GM04504 (cell line): ENCODE results near the gene MCEMP1.

Experiments used
- DNase-seq: peaks from one replicate; pipeline ENCODE4 v3.0.0-alpha.2; 2012; ENCODE audit warnings: low read depth

The MCEMP1 gene

DNA sequence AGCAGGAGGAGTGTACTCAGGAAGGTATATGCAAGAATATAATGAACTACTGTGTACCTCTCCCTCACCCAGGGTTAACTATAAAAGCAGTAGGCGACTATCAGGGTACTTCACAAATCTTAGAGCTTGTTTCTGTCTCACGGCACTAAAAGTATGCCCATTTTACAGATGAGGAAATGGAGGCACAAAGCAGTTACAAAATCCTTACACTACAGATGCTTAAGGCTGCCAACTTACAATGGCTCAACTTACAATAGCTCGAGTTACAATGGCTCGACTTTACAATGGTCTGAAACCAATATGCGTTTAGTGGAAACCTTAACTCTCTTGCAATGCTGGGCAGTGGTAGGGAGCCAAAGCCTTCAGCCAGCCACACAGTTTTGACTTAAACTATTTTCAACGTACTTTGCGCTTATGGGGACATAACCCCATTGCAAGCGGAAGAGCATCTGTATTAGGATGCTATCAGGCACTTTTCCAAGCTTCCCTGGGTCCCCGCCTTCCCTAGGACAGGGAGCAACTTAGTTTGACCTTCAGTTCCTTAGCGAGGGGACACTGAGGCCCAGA lies 20.9 kb downstream of the MCEMP1 start:
- no peak for DNase-seq

DNA sequence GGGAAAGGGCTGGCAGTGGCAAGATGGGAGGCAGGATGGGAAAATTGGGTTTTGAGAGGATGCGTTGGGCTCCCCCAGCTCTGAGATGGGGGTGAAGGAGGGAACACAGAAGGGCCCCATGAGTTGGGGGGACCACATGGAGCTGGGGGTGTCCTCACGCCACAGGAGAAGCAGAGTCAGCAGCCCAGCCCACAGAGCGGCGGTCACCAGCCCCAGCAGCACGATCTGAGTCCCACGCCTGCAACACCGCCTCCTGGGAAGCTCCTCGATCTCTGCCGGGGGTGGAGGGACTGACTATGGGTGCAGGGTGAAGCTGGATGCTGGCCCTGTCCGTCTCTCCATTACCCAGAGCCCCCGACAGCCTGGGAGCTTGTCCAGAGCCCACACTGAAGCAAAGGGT lies 21.7 kb downstream of the MCEMP1 start:
- no peak for DNase-seq

DNA sequence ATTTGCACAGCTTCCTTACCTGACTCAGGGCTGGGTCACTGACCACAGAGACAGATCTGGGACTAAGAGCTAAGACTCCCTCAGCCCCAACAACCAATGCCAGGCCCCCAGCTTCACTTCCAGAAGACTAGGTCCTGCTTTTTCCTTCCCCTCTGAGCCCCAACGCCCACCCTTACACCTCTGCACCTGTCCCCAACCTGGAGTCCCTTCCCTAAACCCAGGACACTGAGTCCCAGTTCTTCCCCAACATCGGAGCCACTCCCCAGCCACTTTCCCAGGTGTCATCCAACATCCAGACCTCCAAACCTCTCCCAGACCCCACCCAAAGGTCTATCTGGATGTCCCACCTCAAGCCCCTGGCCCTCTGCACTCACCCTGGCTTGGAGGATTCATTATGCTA lies 22.1 kb downstream of the MCEMP1 start:
- no peak for DNase-seq

DNA sequence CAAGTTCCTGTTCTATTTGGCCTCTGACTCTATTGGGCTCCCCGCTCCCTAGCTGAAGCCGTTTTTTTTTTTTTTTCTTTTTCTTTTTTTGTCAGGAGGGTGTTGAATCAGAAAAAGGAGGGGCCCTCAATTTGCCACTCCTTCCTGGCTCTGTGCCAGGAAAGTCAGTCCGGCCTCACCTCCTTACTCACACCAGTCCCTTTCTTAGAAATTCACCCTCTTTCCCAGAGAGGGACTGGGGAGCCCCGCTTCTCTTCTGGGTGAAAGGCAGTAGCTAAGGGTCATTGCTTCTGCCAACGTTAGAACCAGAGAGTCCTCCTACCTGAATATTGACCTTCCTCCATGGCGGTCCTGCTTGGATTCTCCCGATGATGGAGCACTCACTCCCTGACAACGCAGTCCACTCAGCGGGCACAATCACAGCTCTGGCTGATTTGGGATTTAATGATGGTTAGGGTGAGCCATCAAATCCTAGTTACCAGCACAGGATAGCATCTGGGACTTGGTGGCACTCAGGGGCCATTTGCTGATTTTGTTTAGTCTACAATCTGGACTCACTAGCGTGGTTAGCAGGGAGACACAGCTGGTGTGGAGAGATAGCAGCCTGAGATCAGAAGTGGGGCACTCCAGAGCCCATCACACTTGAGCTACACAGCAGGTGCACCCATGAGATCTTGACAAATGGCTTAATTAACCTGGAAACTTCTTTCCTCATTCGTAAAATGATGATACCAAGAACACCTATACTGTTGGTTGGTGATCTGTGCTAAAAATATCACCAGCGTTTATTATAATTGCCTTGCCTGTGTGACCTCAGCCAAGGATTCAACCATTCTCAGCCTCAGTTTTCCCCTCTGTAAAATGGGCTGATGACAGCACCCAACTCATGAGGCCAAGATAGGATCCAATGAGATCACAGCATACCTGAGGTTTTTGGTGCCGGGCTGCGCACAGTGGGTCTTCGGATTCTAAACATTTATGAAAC lies 22.8 kb downstream of the MCEMP1 start:
- DNase-seq: no peak

DNA sequence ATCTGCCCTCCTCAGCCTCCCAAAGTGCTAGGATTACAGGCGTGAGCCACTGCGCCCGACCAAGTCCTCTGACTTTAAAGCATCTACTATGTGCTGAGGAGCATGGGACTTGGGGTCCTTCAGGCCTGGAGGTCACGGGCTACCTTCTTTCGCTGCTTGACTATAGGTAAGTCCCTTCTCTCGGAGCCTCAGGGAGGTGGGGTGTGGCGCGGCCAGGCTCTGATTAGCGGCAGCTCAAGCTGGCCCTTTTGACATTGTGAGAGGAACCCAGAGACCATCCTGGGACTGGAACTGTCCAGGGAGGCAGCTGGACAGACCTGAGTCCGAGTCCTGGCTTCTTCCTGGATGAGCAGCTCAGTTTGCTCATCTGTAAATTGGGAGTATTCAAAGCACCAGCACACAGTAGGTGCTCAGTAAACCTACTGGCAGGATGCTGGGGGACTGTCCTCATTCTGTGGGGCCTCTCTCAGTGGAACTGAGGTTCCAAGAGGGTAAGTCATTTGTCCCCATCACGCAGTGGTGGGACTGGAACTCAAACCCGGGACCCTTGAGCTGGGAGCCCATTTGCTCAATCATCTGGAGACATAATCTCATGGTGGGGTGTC lies 24.3 kb downstream of the MCEMP1 start:
- DNase-seq: no peak

DNA sequence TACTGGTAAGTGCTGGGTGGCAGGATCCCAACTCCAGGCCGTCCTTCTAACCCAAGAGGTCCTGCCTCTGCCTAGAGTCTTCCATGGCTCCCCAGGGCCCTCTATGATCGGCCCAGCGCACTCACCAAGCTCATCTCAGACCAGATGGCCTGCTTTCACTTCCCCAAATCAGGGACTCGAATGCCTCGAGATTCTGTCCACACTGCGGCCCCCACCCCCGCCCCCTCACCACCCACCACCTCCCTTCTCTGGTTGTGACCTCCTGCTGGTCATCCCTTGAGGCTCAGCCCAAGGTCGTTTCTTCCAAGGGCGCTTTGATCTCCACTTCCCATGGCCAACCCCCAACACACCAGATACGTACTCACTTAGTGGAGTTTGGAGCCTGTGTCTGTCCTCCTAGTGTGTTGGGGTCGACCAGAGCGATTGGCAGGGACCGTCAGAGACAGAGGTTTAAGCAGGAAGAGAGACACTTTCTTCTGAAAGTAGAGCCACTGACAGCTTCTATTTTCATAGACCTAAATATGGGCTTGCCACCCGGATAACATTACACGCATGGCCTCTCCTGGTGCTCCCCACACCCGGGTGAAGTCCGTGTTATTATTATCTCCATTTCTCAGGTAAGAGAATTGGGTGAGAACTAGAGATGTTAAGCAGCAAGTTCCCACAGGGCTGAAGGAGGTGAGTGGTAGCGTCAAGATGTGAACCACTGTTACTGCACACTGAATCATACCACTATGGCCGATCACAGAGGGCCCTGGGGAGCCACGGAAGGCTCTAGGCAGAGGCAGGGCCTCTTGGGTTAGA lies 25.0 kb downstream of the MCEMP1 start, which contains the start of gene FCER2:
TSS of gene FCER2 (minus strand) at position 478 of the 804 bp plus-strand sequence. CDS start 2,371 bp downstream, outside the sequence.
- no peak for DNase-seq

DNA sequence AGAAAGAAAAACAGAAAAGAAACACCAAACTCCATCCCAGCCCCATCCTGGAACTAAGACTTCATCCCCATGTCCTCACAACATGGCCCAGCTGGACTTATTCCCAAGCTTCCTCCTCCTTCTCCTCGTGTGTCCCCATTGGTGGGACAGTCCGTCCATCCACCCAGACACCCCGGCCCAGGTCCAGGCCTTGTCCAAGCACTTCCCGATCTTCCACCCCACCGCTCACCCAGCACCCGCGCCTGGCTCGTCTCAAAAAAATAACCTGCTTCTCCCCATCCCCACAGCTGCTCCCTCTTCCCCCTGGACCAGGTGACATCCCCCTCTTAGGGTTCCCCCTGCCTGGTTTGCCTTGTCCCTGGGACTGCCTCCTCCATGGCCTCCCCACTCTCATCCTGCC lies 26.4 kb downstream of the MCEMP1 start:
- DNase-seq: no peak

DNA sequence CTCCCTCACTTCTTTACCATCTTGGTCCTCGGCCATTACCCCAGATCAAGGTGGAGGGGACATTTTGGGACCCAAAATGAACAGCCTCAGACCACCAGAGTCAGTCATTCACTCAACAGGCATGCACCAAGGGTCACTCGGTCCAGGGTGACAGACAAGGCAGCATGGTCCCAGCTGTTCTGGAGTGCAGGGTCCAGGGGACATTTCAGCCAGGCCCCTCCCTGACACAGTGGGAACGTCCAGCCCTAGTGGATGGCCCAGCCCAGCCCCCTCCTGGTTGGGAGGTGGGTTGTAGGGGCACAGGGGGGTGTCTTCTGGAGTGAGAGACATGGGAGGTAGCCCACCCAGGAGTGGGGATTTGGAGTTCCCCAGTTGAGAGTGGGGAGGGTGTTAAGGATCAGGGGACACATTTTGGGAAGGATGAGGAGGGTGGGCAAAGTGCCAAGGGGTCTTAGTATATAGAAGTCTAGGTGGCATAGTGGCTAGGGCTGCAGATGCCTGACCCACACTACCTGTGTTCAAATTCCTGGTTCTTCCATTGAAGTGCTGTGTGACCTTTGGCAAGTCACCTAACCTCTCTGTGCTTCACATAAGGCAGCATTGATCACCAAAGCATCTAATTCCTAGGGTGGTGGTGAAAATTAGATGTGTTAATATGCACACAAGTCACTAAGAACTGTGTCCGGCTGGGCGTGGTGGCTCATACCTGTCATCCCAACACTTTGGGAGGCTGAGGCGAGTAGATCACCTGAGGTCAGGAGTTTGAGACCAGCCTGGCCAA lies 27.6 kb downstream of the MCEMP1 start:
- no peak for DNase-seq

DNA sequence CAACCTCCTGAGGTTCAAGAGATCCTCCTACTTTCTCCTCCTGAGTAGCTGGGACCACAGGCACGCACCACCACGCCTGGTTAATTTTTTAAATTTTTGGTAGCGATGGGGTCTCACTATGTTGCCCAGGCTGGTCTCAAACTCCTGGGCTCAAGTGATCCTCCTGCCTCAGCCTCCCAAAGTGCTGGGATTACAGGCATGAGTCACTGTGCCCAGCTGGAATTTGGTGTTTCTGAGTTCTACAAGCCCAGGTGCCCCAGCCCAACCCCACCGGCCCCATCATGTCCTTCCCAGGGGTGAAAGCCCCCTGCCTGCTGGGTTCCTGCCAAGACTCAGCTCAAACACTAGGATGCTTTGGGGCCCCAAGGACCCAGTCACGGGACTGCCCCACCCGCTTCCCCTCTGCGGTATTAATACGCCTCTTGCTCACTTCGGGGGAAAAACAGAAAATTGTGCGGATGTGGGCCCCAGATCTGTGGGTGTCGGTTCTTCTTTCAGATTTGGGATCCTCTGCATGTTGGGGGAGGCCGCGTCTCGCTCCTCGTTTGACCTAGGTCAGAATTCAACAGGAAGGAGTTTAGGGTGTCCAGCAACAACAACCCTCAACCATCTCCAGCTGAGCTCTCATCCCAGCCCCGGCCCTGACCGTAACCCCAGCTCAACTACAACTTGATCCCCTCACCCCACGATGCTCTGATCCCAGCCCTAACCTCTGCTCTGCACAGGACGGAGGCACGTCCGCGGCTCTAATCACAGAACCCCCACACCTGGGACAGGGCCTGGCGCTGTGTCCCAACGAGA lies 28.7 kb downstream of the MCEMP1 start:
- DNase-seq: no peak

DNA sequence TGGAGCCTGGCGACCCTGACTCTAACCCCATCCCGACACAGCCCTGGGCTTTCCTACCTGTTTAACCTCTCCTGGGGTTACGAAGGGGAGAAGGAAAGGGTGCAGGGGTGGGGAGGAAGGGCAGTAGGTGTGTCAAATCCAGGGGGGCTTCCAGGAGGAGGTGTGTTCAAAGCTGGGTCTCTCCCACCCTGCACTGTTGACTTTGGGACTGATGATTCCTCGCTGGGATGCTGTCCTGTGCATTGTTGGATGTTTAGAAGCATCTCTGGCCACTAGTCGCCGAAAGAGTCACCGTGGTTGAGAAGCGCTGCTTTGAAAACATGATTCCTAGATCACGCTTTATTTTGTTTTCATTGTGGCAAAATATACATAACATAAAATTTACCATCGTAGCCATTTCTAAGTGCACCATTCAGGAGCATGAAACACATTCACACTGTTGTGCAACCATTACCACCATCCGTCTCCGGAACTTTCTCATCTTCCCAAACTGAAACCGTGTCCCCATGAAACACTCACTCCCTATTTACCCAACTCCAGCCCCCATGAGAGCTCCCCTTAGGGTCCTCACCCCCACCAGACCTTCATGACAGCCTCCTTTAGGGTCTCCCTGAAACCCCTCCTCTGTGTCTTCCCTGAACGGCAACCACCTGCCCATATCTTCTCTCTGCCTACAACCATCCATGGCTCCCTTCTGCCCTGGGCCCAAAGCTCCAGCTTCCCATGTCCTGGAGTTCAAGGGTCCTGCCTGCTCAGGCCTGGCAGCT lies 29.5 kb downstream of the MCEMP1 start:
- no peak for DNase-seq

DNA sequence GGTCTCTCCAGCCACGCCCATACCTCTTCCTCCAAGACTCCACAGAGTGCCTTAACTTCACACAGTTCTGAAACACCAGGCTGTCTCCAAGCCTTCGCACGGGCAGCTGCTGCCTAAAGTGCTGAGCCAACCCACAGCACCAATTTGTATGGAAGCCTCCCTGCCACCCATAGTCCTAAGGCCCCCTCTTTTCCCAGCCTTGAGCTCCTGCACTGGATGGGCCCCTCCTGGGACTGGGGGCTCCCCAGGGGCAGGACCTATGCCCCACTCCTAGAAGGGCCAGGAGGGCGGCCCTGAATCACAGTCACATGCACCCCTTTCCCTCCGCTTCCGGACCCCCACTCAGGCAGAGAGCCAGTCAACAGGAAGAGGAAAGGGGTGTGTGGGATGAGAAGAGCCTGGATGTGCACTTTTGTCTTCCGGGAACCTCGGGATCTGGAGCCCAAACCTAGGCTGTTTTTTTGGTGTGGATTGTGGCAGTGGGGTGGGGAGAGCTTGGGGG lies 30.1 kb downstream of the MCEMP1 start:
- no peak for DNase-seq

DNA sequence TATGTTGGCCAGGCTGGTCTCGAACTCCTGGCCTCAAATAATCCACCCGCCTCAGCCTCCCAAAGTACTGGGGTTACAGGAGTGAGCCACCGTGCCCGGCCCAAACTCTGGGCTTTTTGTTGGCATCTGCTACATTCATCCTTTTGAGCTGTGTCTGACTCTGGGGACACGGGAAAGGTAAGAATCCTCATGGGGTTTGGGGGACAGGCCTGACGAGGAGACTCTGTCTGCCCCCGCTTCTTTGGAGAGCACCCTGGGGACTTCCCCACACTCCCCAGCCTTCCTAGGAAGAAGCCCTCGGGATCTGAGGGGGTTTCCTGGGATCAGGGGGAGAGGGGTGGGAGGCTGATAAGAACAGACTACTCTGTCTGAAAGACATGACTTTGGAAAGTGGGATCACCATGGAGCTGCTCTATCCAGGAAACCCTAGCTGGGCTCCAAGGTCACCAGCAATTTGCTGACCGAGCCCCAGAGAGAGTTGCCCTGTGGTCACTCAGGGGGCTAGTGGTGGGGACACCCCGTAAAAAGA lies 33.1 kb downstream of the MCEMP1 start:
- no peak for DNase-seq

DNA sequence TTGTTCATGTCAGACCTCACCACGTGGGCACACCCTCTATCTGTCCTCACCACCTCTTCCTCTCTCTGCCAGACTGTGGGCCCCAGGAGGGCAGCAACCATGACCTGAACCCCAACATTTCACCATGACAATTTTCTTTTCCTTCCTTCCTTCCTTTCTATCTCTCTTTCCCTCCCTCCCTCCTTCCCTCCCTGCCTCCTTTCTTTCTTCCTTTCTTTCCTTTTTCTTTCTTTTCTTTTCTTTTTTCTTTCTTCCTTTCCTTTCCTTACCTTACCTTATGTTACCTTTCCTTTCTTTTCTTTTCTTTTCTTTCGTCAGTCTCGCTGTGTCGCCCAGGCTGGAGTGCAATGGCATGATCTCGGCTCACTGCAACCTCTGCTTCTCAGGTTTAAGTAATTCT lies 33.7 kb downstream of the MCEMP1 start:
- no peak for DNase-seq

DNA sequence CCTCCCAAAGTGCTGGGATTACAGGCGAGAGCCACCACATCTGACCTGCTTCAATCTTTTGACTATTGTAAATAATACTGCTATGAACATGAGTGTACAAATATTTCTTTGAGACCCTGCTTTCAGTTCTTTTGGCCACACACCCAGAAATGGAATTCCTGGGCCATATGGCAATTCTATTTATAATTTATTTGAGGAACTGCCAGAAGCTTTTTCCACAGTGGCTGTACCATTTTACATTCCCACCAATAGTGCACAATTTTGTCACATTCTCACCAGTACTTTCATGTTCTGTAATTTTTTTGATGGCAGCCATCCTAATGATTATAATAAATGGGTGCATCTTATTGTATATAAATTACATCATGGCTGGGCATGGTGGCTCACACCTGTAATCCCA lies 38.8 kb downstream of the MCEMP1 start:
- DNase-seq: no peak

DNA sequence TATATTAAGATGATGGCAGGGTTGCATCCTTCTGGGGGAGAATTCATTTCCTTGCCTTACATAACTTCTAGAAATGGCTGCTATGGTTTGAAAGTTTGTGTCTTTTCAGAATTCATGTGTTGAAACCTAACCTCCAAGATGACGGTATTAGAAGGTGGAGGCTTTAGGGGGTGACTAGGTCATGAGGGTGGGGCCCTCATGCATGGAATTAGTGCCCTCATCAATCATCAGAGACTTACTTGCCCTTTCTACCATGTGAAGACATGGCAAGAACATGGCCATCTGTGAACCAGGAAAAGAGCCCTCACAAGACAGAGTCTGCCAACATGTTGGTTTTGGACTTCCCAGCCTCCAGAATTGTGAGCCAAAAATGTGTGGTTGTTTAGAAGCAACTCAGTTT lies 39.9 kb downstream of the MCEMP1 start:
- no peak for DNase-seq

DNA sequence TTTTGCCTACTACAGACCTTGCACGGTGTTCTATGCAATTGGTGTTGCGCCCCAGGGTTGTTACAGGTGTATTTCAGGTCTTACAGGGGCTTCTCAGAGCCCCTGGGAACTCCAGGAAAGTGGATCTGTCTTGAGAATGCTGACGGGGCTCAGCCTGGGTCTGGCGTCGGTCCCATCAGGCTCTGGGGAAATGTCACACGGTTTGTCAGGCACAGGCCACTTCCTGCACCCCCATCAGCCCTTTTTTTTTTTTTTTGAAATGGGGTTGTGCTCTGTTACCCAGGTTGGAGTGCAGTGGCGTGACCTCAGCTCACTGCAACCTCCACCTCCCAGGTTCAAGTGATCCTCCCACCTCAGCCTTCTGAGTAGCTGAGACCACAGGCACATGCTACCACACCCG lies 41.8 kb downstream of the MCEMP1 start:
- no peak for DNase-seq

DNA sequence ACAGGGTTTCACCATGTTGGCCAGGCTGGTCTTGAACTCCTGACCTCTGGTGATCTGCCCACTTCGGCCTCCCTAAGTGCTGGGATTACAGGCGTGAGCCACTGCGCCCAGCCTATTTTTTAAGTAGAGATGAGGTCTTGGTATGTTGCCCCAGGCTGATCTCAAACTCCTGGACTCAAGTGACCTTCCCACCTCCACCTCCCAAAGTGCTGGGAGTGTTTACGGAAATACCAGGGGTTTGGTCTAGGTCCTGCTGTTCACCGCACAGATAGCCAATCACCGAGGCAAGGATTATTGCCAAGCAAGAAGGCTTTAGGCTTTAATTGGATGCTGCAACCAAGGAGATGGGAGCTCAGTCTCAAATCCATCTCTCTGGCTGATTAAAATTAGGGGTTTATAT lies 43.5 kb downstream of the MCEMP1 start:
- no peak for DNase-seq

DNA sequence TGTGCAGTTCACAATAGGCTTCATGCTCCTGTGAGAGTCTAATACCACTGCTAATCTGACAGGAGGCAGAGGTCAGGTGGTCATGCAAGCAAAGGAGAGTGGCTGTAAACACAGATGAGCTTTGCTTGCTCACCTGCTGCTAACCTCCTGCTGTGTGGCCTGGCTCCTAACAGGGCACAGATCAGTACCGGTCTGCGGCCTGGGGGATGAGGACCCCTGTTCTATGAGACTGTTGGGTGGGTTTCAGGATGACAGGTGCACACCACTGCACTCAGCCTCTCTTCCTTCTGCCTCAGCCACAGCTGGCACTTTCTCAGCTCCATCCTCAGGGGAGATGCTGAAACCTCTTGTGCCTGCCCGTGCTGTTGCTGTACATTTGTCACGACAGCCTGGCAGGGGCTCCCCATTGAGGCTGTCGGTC lies 45.4 kb downstream of the MCEMP1 start:
- no peak for DNase-seq

DNA sequence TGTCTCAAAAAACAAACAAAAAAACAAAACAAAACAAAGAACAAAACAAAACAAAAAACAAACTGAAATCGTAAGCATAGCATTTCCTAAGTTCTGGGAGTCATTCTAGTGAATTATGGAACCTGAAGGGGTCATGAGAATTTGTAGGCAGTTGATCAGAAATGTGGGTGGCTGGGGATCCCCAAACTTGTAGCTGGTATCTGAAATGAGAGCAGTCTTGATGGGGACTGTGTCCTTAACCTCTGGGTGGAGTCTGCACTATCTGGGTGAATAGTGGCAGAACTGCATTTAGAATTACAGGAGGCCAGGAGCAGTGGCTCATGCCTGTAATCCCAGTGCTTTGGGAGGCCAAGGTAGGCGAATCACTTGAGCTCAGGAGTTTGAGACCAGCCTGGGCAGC lies 48.9 kb downstream of the MCEMP1 start:
- no peak for DNase-seq
